C4-2B (cell line): ENCODE measurements around the gene EPHB2.

ENCODE experiments used
- H3K27ac ChIP-seq: fragments of 450-650 bp; 2 replicates; pipeline ENCODE4 v1.5.1; 2017
- ZFX ChIP-seq: fragments of 450-650 bp; IDR thresholded peaks from 2 replicates; pipeline ENCODE4 v1.6.1; 2017
- TF ChIP-seq, protein P1 (sequence below): fragments of 450-650 bp; conservative IDR thresholded peaks from 2 replicates; pipeline ENCODE4 v1.5.1; 2017; ENCODE audit warnings: mild to moderate bottlenecking

The EPHB2 gene

DNA sequence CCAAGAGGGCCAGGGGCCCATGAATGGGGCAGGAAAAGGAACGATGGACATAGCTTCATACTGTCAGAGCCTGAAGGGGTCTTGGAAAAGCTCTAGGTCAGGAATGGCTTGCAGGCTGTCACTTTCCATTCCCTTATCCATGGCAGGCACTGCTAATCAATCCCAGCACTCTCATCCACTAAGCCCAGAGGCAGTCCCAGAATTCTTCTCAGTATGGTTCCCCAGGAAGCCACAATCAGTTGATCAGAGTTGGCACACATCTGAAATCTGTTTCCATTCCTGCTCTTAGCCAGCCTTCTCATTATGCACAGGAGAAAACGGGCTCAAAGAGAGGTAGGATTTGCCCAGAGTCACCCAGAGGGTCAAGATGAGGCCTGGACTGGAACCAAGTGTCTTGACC lies 196.3 kb downstream of the EPHB2 start:
- no peak for TF ChIP-seq ZFX
- TF ChIP-seq, protein P1, sequence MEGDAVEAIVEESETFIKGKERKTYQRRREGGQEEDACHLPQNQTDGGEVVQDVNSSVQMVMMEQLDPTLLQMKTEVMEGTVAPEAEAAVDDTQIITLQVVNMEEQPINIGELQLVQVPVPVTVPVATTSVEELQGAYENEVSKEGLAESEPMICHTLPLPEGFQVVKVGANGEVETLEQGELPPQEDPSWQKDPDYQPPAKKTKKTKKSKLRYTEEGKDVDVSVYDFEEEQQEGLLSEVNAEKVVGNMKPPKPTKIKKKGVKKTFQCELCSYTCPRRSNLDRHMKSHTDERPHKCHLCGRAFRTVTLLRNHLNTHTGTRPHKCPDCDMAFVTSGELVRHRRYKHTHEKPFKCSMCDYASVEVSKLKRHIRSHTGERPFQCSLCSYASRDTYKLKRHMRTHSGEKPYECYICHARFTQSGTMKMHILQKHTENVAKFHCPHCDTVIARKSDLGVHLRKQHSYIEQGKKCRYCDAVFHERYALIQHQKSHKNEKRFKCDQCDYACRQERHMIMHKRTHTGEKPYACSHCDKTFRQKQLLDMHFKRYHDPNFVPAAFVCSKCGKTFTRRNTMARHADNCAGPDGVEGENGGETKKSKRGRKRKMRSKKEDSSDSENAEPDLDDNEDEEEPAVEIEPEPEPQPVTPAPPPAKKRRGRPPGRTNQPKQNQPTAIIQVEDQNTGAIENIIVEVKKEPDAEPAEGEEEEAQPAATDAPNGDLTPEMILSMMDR, result no peak
- H3K27ac ChIP-seq, result no peak overlapping the region

DNA sequence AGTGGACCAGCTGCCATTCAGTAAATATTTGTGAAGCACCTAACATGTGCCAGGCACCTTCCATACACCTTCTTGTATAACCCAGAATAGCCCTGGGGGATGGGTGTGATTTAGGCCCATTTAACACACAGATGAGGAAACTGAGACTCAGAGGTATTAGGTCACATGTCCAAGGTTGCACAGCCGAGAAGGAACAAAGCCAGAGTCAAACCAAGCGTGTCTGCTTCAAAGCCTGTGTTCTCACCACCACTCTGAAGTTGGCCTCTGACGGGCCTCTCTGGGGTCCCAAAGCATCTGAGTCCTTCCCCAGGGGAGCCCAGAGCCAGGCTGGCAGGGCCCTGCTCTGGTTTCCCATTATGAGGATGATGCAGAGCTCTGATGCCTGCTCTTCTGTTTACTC lies 196.9 kb downstream of the EPHB2 start:
- H3K27ac ChIP-seq, result no peak overlapping the region
- TF ChIP-seq ZFX, result no peak
- TF ChIP-seq, protein P1, result no peak

DNA sequence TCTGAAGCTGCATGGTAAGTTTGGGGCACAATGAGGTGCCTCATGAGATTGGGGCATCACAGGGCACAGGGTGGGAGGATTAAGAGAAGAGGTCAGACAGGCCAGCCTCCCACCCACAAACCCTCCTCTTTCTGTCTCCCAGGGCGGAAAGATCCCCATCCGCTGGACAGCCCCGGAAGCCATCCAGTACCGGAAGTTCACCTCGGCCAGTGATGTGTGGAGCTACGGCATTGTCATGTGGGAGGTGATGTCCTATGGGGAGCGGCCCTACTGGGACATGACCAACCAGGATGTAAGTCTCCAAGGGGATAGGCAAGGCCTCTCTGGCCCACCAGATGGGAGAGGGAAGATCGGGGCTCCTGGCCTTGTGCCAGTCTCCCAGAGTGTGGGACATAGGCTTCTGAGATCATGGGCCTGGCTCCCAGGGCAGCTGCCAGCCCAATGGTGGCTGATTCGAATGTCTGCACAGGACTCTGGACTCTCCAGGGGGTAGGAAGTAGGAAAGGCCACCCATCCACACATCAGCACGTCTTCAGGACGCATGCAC lies 198.3 kb downstream of the EPHB2 start:
- H3K27ac ChIP-seq, result no peak overlapping the region
- TF ChIP-seq, protein P1, result no peak
- TF ChIP-seq ZFX, result no peak

DNA sequence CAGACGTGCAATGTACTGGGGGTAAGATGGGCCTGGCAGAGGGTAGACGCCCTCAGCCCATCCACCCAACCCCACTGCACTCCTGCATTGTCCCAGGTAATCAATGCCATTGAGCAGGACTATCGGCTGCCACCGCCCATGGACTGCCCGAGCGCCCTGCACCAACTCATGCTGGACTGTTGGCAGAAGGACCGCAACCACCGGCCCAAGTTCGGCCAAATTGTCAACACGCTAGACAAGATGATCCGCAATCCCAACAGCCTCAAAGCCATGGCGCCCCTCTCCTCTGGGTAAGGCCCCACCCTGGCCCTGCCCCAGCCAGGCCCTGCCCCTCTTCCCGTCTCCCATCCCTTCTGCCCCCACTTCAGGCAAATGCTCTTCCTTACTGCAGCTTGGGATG lies 199.6 kb downstream of the EPHB2 start:
- TF ChIP-seq ZFX, result no peak
- TF ChIP-seq, protein P1, result no peak
- H3K27ac ChIP-seq, result no peak overlapping the region

DNA sequence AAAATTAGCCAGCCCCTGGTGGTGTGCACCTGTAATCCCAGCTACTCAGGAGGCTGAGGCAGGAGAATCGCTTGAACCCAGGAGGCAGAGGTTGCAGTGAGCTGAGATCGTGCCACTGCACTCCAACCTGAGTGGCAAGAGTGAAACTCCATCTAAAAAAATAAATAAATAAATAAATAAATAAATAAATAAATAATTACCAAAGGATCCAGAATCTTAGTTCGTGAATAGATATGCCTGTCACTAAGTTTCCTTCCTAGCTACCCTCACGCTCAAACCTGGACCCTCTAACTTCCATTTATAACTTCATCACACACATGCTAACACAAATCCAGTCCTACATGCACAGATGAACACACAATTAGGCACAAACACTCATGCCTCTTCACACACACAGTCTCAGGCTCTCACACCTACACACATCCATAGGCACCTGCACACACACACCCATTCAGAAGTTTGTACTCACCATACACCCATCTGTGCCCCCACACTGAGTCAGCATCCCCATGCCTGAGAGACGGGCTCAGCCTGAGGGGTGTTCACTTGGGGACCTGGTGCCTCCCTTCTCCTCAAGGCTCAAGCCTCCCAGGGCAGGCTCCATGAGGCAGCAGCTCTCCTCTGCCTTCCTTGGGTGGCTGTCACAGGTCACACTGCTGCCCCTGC lies 200.5 kb downstream of the EPHB2 start:
- no peak overlapping the region for H3K27ac ChIP-seq
- no peak for TF ChIP-seq ZFX
- TF ChIP-seq, protein P1, result no peak

DNA sequence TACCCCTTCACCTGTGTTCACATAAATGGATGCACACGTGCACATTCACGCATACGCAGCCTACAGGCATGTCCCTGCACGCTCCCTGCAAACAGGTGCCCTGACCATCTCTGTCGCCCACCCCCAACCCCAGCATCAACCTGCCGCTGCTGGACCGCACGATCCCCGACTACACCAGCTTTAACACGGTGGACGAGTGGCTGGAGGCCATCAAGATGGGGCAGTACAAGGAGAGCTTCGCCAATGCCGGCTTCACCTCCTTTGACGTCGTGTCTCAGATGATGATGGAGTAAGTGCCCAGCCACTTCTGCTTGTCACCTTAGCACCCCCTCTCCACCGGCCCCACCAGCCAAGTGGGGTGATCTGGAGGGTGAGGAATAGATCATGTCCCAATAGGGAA lies 201.7 kb downstream of the EPHB2 start:
- no peak overlapping the region for H3K27ac ChIP-seq
- no peak for TF ChIP-seq ZFX
- TF ChIP-seq, protein P1, result no peak

DNA sequence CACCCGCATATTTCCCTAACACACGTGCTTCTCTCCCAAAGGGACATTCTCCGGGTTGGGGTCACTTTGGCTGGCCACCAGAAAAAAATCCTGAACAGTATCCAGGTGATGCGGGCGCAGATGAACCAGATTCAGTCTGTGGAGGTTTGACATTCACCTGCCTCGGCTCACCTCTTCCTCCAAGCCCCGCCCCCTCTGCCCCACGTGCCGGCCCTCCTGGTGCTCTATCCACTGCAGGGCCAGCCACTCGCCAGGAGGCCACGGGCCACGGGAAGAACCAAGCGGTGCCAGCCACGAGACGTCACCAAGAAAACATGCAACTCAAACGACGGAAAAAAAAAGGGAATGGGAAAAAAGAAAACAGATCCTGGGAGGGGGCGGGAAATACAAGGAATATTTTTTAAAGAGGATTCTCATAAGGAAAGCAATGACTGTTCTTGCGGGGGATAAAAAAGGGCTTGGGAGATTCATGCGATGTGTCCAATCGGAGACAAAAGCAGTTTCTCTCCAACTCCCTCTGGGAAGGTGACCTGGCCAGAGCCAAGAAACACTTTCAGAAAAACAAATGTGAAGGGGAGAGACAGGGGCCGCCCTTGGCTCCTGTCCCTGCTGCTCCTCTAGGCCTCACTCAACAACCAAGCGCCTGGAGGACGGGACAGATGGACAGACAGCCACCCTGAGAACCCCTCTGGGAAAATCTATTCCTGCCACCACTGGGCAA lies 202.9 kb downstream of the EPHB2 start:
- no peak overlapping the region for H3K27ac ChIP-seq
- TF ChIP-seq, protein P1, result no peak
- no peak for TF ChIP-seq ZFX
